Testis (tissue), 3 donors: ENCODE measurements around the gene AKIRIN2. TPM values are rescaled to one million over a fixed set of nuclear protein-coding genes. Genes with fewer than 3 reads are reported as not detected.
"Not testable (repeated sequence)": the region's sequence is repeated elsewhere in the genome, so short reads cannot be mapped to it uniquely, and the experiment has no call there.

Experiments
- DNase-seq: peaks from one replicate; pipeline ENCODE4 v3.0.0-alpha.2; 2019
- H3K27ac ChIP-seq, 2 donors: fragments of 200-600 bp; sonication (generic); one replicate each; pipeline ENCODE4 v1.5.1; 2019
- H3K27me3 ChIP-seq: fragments of 200-600 bp; sonication (generic); one replicate; pipeline ENCODE4 v1.5.1; 2019
- H3K36me3 ChIP-seq: fragments of 200-600 bp; sonication (generic); one replicate; pipeline ENCODE4 v1.5.1; 2017; ENCODE audit warnings: low read depth; ENCODE audit errors: missing control alignments
- H3K4me1 ChIP-seq: fragments of 200-600 bp; sonication (generic); one replicate; pipeline ENCODE4 v1.5.1; 2019
- H3K4me3 ChIP-seq, 2 donors: fragments of 200-600 bp; sonication (generic); one replicate each; pipeline ENCODE4 v1.5.1; 2017 to 2019
- H3K9me3 ChIP-seq: fragments of 200-600 bp; sonication (generic); one replicate; pipeline ENCODE4 v1.5.1; 2017
- POLR2A ChIP-seq: fragments of 450-650 bp; IDR thresholded peaks from one replicate; pipeline ENCODE4 v1.6.1; 2017; ENCODE audit warnings: antibody characterized with exemption, mild to moderate bottlenecking, moderate library complexity
- WGBS, 2 donors: methylation state at CpG; one replicate each; pipeline ENCODE4 v1.1.5; 2018; 5-methylcytosine and 5-hydroxymethylcytosine counted together
- intact Hi-C: fragments of 100-400 bp; cut with DNase I; formaldehyde crosslinking; loops from one replicate; pipeline ENCODE4 v1.15.1; 2023; ENCODE audit warnings: low total_unique reads
- polyA plus RNA-seq: library from polyadenylated mRNA; stranded (reverse); fragments of 350-450 nt; fragmentation: Illumina TruSeq; extraction: RNeasy Lipid Tissue Mini Kit (QIAGEN cat#74804); gene quantifications from one replicate; pipeline ENCODE4 v1.2.3, GENCODE V29; 2014; ENCODE audit warnings: low read depth, low replicate concordance; ENCODE audit not compliant: insufficient read depth
- total RNA-seq, 2 donors: library from RNA; depleted of rRNA; stranded (reverse); fragments of >200 nt; gene quantifications; one replicate each; pipeline ENCODE4 v1.2.3, GENCODE V29; 2016
- TF ChIP-seq, protein P1 (sequence below), 3 experiments: fragments of 450-650 bp in 2 of 3; fragments of 200-600 bp in 1 of 3; sonication (generic) in 1 of 3; IDR thresholded peaks; one replicate each; pipeline ENCODE4 v1.5.1; 2016 to 2019; ENCODE audit warnings: antibody characterized with exemption in 3 of 3, mild to moderate bottlenecking in 2 of 3, moderate library complexity in 1 of 3

AKIRIN2 gene
- total and polyA plus RNA-seq, 3 donors from 2014 or later, result 65.2 to 73.5 (median 72.5) TPM

DNA sequence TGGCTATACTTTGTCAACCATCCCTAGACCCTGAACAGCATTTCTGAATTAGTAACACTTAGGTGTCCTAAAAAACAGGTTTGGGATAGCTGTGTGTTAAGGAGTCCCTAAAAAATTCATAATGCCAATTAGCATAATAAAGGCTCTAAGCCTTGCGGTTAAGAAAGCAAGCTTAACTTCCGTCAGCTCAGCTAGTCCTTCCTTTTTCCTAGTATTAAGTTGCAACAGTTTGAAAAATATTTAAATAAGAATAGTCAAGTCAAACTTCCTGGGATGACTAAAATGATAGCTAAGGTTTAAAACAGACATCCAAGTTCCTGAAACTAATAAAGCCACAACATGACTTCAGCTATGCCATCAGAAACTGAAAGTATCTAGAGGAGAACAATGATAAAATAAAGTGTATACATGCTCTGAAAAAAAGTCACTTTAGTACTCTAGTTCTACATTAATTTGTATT, 3.5 kb downstream of the AKIRIN2 start:
- peaks cover 21% of the 10 kb centered on the region for H3K4me1 ChIP-seq
- intact Hi-C loops, result no loop called here
- 16% methylated on average over 2 of the region's 2 CpGs for WGBS, 2 donors

DNA sequence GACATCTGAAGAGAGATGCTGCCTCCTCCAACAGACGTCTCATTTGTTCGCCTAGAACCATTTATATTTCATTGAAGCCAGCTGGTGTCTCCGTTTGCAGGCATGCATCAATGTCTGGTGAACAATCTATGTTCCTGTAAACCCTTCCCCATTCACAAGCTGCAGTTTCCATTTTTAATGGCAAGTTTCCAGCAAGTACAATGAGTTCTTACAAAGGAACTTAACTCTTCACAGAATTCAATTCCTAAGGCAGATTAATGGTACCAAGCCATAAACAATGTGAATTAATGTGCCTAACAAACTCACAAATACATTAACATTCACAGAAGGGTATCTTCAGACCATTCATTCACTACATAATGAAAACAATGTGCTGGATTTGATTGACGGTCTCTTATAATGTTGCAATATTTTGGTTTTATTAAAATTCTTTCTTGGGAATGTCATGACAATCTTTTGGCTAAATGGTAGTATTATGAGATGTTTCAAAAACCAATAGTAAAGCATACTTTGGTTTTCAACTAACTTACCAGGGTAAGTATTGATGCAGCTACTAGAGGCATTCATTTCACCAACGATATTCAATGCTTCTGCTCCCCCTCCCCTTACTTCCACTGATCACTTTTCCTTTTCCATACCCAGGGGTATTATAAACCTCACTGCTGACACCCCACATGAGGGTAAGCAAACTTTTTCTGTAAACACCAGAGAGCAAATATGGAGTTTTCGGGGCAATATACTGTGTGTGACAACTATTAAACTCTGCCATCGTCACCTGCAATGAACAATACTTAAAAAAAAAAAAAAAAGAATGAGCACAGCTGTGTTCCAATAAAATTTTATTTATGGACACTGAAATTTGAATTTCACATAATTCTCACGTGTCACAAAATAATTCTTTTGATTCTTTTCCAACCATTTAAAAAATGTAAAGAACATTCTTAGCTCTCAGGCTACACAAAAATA, 4.2 kb downstream of the AKIRIN2 start:
- WGBS, 2 donors, result 34 to 39% methylated on average over 8 of the region's 8 CpGs
- peaks cover 17% of the 10 kb centered on the region for H3K4me1 ChIP-seq

More for the DNA sequence above, 3.5 kb downstream of the AKIRIN2 start:
- H3K9me3 ChIP-seq, result no peaks in the 10 kb centered on the region
- peak overlapping the region in 1 of 2 donors; percentile 99 for H3K27ac ChIP-seq
- DNase-seq, result no peak
- peak overlapping the region; percentile 1 to 96 for H3K4me3 ChIP-seq
- no peaks in the 10 kb centered on the region for H3K27me3 ChIP-seq
- TF ChIP-seq, protein P1, sequence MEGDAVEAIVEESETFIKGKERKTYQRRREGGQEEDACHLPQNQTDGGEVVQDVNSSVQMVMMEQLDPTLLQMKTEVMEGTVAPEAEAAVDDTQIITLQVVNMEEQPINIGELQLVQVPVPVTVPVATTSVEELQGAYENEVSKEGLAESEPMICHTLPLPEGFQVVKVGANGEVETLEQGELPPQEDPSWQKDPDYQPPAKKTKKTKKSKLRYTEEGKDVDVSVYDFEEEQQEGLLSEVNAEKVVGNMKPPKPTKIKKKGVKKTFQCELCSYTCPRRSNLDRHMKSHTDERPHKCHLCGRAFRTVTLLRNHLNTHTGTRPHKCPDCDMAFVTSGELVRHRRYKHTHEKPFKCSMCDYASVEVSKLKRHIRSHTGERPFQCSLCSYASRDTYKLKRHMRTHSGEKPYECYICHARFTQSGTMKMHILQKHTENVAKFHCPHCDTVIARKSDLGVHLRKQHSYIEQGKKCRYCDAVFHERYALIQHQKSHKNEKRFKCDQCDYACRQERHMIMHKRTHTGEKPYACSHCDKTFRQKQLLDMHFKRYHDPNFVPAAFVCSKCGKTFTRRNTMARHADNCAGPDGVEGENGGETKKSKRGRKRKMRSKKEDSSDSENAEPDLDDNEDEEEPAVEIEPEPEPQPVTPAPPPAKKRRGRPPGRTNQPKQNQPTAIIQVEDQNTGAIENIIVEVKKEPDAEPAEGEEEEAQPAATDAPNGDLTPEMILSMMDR (IDR thresholded peaks at IDR 0.05), result no peak
- no peaks in the 10 kb centered on the region for H3K36me3 ChIP-seq

DNA sequence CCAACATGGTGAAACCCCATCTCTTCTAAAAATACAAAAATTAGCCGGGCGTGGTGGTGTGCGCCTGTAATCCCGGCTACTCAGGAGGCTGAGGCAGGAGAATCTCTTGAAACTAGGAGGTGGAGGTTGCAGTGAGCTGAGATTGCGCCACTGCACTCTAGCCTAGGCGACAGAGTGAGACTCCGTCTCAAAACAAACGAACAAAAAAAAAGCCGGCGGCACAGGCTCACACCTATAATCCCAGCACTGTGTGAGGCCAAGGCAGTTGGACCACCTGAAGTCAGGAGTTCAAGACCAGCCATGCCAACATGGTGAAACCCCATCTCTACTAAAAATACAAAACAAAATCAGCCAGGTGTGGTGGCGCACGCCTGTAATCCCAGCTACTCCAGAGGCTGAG, 5.2 kb downstream of the AKIRIN2 start:
- H3K36me3 ChIP-seq, DNase-seq, H3K9me3 ChIP-seq, H3K27ac ChIP-seq, H3K27me3 ChIP-seq, H3K4me3 ChIP-seq, intact Hi-C loops: not testable (repeated sequence)
- WGBS, 2 donors, result 88 to 90% methylated on average over 12 of the region's 12 CpGs
- H3K4me1 ChIP-seq, result peaks cover 19% of the 10 kb centered on the region

More for the DNA sequence above, 4.2 kb downstream of the AKIRIN2 start:
- Histone ChIP-seq H3K36me3 (no peaks in the 10 kb centered on the region), H3K9me3 (no peaks in the 10 kb centered on the region), H3K27ac (peak overlapping the region in 1 of 2 donors; percentile 99), H3K27me3 (no peaks in the 10 kb centered on the region), H3K4me3 (peak overlapping the region; percentile 1 to 96)
- no peak for TF ChIP-seq POLR2A
- TF ChIP-seq, protein P1 (IDR thresholded peaks at IDR 0.05), result no peak
- intact Hi-C loops, result no loop called here
- peak; percentile 39 for DNase-seq

GRCh38 chr6:87692086-87692485, 9.9 kb downstream of the AKIRIN2 start:
- TF ChIP-seq, protein P1 (IDR thresholded peaks at IDR 0.05), result no peak
- TF ChIP-seq POLR2A, result no peak
- no peaks in the 10 kb centered on the region for H3K9me3 ChIP-seq
- H3K27me3 ChIP-seq, result no peaks in the 10 kb centered on the region
- H3K4me1 ChIP-seq, result peaks cover 28% of the 10 kb centered on the region
- peak overlapping the region in 1 of 2 donors; percentile 66 for H3K27ac ChIP-seq
- H3K36me3 ChIP-seq, result no peaks in the 10 kb centered on the region
- DNase-seq, result no peak
- 62 to 63% methylated on average over 2 of the region's 2 CpGs for WGBS, 2 donors
- intact Hi-C loops, result no loop called here
- H3K4me3 ChIP-seq, result no peak overlapping the region

GRCh38 chr6:87690441-87690840, 11.6 kb downstream of the AKIRIN2 start:
- no peak for DNase-seq
- no peak for TF ChIP-seq POLR2A
- TF ChIP-seq, protein P1 (IDR thresholded peaks at IDR 0.05), result no peak
- Histone ChIP-seq H3K36me3 (no peaks in the 10 kb centered on the region), H3K27ac (no peak overlapping the region), H3K27me3 (no peaks in the 10 kb centered on the region), H3K9me3 (no peaks in the 10 kb centered on the region), H3K4me1 (peaks cover 22% of the 10 kb centered on the region), H3K4me3 (no peak overlapping the region)
- 71 to 72% methylated on average over 3 of the region's 3 CpGs for WGBS, 2 donors
- intact Hi-C loops, result no loop called here

DNA sequence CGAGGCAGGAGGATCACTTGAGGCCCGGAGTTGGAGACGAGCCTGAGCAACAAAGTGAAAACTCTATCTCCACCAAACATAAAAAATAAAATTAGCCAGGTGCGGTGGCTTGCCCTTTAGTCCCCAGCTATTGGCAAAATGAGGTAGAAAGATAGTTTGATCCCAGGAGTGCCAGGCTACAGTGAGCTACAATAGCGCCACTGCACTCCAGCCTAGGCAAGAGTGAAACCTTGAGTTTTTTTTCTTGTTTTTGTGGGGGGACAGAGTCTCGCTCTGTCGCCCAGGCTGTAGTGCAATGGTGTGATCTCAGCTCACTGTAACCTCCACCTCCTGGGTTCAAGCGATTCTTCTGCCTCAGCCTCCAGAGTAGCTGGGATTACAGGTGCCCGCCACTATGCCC, 14.1 kb downstream of the AKIRIN2 start:
- H3K4me1 ChIP-seq, result peaks cover 13% of the 10 kb centered on the region
- DNase-seq, intact Hi-C loops, H3K27me3 ChIP-seq, H3K27ac ChIP-seq, H3K4me3 ChIP-seq, H3K36me3 ChIP-seq, H3K9me3 ChIP-seq: not testable (repeated sequence)
- 83 to 89% methylated on average over 6 to 9 of the region's 9 CpGs for WGBS, 2 donors
